ENCODE results near the gene UBQLN4.

UBQLN4 gene

GRCh38 chr1:156067262-156067661 is 13.7 kb upstream of the UBQLN4 start:
- TF ChIP-seq USF1 (IDR thresholded peaks at IDR 0.05) (no peak), REST (IDR thresholded peaks at IDR 0.05; ENCODE audit: low read depth) (no peak), RAD21 (IDR thresholded peaks at IDR 0.05; ENCODE audit: low read depth) (no peak), CEBPB (IDR thresholded peaks at IDR 0.05) (no peak), MAX (IDR thresholded peaks at IDR 0.05) (no peak), TCF12 (IDR thresholded peaks at IDR 0.05; ENCODE audit: low read depth) (no peak), YY1 (IDR thresholded peaks at IDR 0.05; ENCODE audit: low read depth) (no peak), CREB1 (IDR thresholded peaks at IDR 0.05; ENCODE audit: low read depth) (no peak), EP300 (IDR thresholded peaks at IDR 0.05; ENCODE audit: borderline replicate concordance) (no peak), ZBTB7A (IDR thresholded peaks at IDR 0.05; ENCODE audit: low read depth) (no peak), EGR1 (IDR thresholded peaks at IDR 0.05) (no peak), TEAD4 (IDR thresholded peaks at IDR 0.05) (no peak), TAF1 (IDR thresholded peaks at IDR 0.05; ENCODE audit: low read depth) (no peak), NFIC (IDR thresholded peaks at IDR 0.05) (no peak), FOXM1 (IDR thresholded peaks at IDR 0.05; ENCODE audit: borderline replicate concordance, low read depth) (no peak)

- TF ChIP-seq CEBPB (IDR thresholded peaks at IDR 0.05), result no peak
- no peak for TF ChIP-seq NFIC (IDR thresholded peaks at IDR 0.05)
- TF ChIP-seq EGR1 (IDR thresholded peaks at IDR 0.05), result no peak
- no peak for TF ChIP-seq TCF12 (IDR thresholded peaks at IDR 0.05; ENCODE audit: low read depth)
- TF ChIP-seq MAX (IDR thresholded peaks at IDR 0.05), result no peak
- TF ChIP-seq ZBTB7A (IDR thresholded peaks at IDR 0.05; ENCODE audit: low read depth), result no peak
- TF ChIP-seq USF1 (IDR thresholded peaks at IDR 0.05), result no peak
- TF ChIP-seq YY1 (IDR thresholded peaks at IDR 0.05; ENCODE audit: low read depth), result no peak
- no peak for TF ChIP-seq RAD21 (IDR thresholded peaks at IDR 0.05; ENCODE audit: low read depth)
- no peak for TF ChIP-seq EP300 (IDR thresholded peaks at IDR 0.05; ENCODE audit: borderline replicate concordance)
- no peak for TF ChIP-seq REST (IDR thresholded peaks at IDR 0.05; ENCODE audit: low read depth)
- no peak for TF ChIP-seq CREB1 (IDR thresholded peaks at IDR 0.05; ENCODE audit: low read depth)
- TF ChIP-seq TEAD4 (IDR thresholded peaks at IDR 0.05), result no peak
- TF ChIP-seq TAF1 (IDR thresholded peaks at IDR 0.05; ENCODE audit: low read depth), result no peak
- no peak for TF ChIP-seq FOXM1 (IDR thresholded peaks at IDR 0.05; ENCODE audit: borderline replicate concordance, low read depth)
These were observed 12.3 kb upstream of the UBQLN4 start for GRCh38 chr1:156065871-156066270.

- TF ChIP-seq TEAD4 (IDR thresholded peaks at IDR 0.05) (no peak), RAD21 (IDR thresholded peaks at IDR 0.05; ENCODE audit: low read depth) (no peak), ZBTB7A (IDR thresholded peaks at IDR 0.05; ENCODE audit: low read depth) (no peak)
These were observed 11.6 kb upstream of the UBQLN4 start for GRCh38 chr1:156065212-156065611.

GRCh38 chr1:156064615-156065014 is 11.0 kb upstream of the UBQLN4 start:
- no peak for TF ChIP-seq NFIC (IDR thresholded peaks at IDR 0.05)

GRCh38 chr1:156063997-156064285 is 10.3 kb upstream of the UBQLN4 start:
- no peak for TF ChIP-seq TEAD4 (IDR thresholded peaks at IDR 0.05)
- TF ChIP-seq TCF12 (IDR thresholded peaks at IDR 0.05; ENCODE audit: low read depth), result no peak
- TF ChIP-seq YY1 (IDR thresholded peaks at IDR 0.05; ENCODE audit: low read depth), result no peak
- TF ChIP-seq USF1 (IDR thresholded peaks at IDR 0.05), result no peak
- no peak for TF ChIP-seq CREB1 (IDR thresholded peaks at IDR 0.05; ENCODE audit: low read depth)
- no peak for TF ChIP-seq EGR1 (IDR thresholded peaks at IDR 0.05)
- TF ChIP-seq TAF1 (IDR thresholded peaks at IDR 0.05; ENCODE audit: low read depth), result no peak
- TF ChIP-seq CEBPB (IDR thresholded peaks at IDR 0.05), result no peak
- no peak for TF ChIP-seq MAX (IDR thresholded peaks at IDR 0.05)
- no peak for TF ChIP-seq FOXM1 (IDR thresholded peaks at IDR 0.05; ENCODE audit: borderline replicate concordance, low read depth)
- TF ChIP-seq REST (IDR thresholded peaks at IDR 0.05; ENCODE audit: low read depth), result no peak
- no peak for TF ChIP-seq NFIC (IDR thresholded peaks at IDR 0.05)

All from Ishikawa (cell line).